MCF 10A (cell line): Measurements from ENCODE around the gene HIC2. TPM values are rescaled to one million over a fixed set of nuclear protein-coding genes. Genes with fewer than 3 reads are reported as not detected.
"Not testable (repeated sequence)": the region's sequence is repeated elsewhere in the genome, so short reads cannot be mapped to it uniquely, and the experiment has no call there.

ENCODE experiments used
- BruUV-seq: library from RNA; stranded (reverse); fragments of 400-500 nt; replicated peaks from 2 replicates; lab custom pipeline; 2021; lab: Mats Ljungman, UMichigan
- CTCF ChIA-PET: fragments of 300-600 bp; sonication (Branson Sonifier 250); formaldehyde crosslinking; extraction: SDS; loops from one replicate; lab custom pipeline; 2021; ENCODE audit warnings: antibody characterized with exemption, inconsistent platforms; lab: Yijun Ruan, JAX
- POLR2A ChIA-PET: fragments of 300-600, 350-650 bp; sonication (Branson Sonifier 250); formaldehyde crosslinking; extraction: SDS; loops from one replicate; lab custom pipeline; 2020; ENCODE audit warnings: antibody characterized with exemption, inconsistent platforms; lab: Yijun Ruan, JAX
- DNase-seq: peaks from one replicate; pipeline ENCODE4 v3.0.0-alpha.2; 2018; ENCODE audit not compliant: unreplicated experiment
- H3K27ac Mint-ChIP-seq: one replicate; pipeline ENCODE4 v1.8.0; 2022; ENCODE audit warnings: mild to moderate bottlenecking, low read depth, mixed read lengths; ENCODE audit not compliant: unreplicated experiment
- H3K27me3 Mint-ChIP-seq: one replicate; pipeline ENCODE4 v1.8.0; 2022; ENCODE audit warnings: mixed read lengths; ENCODE audit not compliant: insufficient read depth, unreplicated experiment
- H3K36me3 Mint-ChIP-seq: one replicate; pipeline ENCODE4 v1.8.0; 2022; ENCODE audit warnings: mild to moderate bottlenecking, moderate library complexity, mixed read lengths; ENCODE audit not compliant: insufficient read depth, unreplicated experiment
- H3K4me1 Mint-ChIP-seq: one replicate; pipeline ENCODE4 v1.8.0; 2022; ENCODE audit warnings: mixed read lengths; ENCODE audit not compliant: insufficient read depth, unreplicated experiment
- H3K4me3 Mint-ChIP-seq: one replicate; pipeline ENCODE4 v1.8.0; 2022; ENCODE audit warnings: mild to moderate bottlenecking, moderate library complexity, mixed read lengths; ENCODE audit not compliant: unreplicated experiment
- H3K9me3 Mint-ChIP-seq: one replicate; pipeline ENCODE4 v1.8.0; 2022; ENCODE audit warnings: mixed read lengths; ENCODE audit not compliant: unreplicated experiment
- intact Hi-C: fragments of 100-400 bp; cut with micrococcal nuclease; formaldehyde crosslinking; loops from 2 replicates; pipeline ENCODE4 v1.14.1; 2022
- total RNA-seq: library from RNA; stranded (reverse); gene quantifications from 2 replicates; pipeline ENCODE4 v1.2.3, GENCODE V29; 2022
- TF ChIP-seq, protein P1 (sequence below): fragments of 200-600 bp; IDR thresholded peaks from one replicate; pipeline ENCODE4 v1.8.0; 2022; ENCODE audit warnings: antibody characterized with exemption, mild to moderate bottlenecking; ENCODE audit not compliant: unreplicated experiment

Gene HIC2
- total RNA-seq, 1 experiment from 2014 or later: 2.2 TPM

DNA sequence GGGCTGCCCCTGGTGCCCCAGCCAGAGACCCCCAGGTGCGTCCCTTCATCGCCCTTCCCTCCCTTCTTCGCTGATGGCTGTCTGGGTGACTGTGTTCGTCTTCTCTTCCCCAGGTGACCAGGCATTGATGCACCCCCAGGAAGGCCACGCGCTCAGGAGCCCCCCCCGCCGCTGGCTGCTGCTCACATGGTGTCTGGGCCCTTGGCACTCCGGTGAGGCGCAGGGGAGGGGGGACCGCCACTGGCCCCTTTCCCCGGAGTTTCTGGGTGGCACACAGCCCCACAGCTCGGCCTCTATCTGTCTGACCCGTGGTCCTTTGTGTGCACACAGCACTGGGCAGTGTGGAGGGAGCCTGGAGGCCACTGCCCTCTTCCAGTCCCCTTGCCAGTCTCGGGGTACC is 25.5 kb downstream of the HIC2 start:
- CTCF ChIA-PET, POLR2A ChIA-PET, intact Hi-C loops, H3K27ac Mint-ChIP-seq, BruUV-seq, H3K4me3 Mint-ChIP-seq, H3K36me3 Mint-ChIP-seq, H3K9me3 Mint-ChIP-seq, H3K4me1 Mint-ChIP-seq, DNase-seq, H3K27me3 Mint-ChIP-seq: not testable (repeated sequence)

DNA sequence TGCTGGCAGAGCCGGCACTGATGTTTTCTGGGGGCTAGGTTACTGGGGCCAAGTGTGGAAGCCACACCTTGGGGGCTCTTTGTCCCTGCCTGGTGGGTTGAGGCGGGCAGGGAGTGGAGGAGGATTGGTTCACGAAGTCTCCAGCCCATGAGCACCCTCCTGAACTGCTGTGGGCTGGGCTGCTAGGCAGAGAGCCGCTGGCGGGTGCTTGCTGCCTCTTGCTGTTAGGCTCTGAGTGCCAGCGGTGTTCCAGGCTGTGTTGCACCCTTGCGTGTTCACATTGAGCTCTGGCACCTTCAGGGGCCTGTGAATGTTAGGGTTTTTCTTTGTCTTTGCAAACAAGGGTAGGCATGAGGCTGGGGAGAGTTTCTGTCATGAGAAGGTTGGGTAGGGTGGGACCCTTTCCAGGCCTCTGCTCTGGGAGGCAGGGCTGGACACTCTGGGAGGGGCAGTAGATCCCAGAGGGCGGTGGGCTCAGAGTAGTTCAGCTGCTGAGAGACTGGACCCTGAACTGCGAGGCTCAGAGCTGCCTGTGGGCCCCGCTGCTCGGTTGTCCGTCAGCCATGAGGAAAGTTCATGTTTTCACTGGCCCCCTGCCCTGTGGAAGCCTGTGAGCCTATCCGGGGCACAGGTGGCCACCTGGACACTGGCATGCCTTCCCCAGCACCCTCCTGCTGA is 26.0 kb downstream of the HIC2 start:
- CTCF ChIA-PET: interaction anchor here (1.5 kb wide), 1 partner anchor 10 kb away, joined by 3 read pairs; no protein-coding TSS in a partner anchor
- Mint-ChIP-seq H3K4me1 (no peaks in the 10 kb centered on the region), H3K27me3 (no peaks in the 10 kb centered on the region), H3K27ac (no peak overlapping the region), H3K36me3 (peaks cover 6% of the 10 kb centered on the region), H3K4me3 (no peak overlapping the region), H3K9me3 (no peaks in the 10 kb centered on the region)
- no TSS peak for BruUV-seq
- intact Hi-C loops: no loop called here
- TF ChIP-seq, protein P1, sequence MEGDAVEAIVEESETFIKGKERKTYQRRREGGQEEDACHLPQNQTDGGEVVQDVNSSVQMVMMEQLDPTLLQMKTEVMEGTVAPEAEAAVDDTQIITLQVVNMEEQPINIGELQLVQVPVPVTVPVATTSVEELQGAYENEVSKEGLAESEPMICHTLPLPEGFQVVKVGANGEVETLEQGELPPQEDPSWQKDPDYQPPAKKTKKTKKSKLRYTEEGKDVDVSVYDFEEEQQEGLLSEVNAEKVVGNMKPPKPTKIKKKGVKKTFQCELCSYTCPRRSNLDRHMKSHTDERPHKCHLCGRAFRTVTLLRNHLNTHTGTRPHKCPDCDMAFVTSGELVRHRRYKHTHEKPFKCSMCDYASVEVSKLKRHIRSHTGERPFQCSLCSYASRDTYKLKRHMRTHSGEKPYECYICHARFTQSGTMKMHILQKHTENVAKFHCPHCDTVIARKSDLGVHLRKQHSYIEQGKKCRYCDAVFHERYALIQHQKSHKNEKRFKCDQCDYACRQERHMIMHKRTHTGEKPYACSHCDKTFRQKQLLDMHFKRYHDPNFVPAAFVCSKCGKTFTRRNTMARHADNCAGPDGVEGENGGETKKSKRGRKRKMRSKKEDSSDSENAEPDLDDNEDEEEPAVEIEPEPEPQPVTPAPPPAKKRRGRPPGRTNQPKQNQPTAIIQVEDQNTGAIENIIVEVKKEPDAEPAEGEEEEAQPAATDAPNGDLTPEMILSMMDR: no peak
- no peak for DNase-seq
- POLR2A ChIA-PET: no interaction called here

DNA sequence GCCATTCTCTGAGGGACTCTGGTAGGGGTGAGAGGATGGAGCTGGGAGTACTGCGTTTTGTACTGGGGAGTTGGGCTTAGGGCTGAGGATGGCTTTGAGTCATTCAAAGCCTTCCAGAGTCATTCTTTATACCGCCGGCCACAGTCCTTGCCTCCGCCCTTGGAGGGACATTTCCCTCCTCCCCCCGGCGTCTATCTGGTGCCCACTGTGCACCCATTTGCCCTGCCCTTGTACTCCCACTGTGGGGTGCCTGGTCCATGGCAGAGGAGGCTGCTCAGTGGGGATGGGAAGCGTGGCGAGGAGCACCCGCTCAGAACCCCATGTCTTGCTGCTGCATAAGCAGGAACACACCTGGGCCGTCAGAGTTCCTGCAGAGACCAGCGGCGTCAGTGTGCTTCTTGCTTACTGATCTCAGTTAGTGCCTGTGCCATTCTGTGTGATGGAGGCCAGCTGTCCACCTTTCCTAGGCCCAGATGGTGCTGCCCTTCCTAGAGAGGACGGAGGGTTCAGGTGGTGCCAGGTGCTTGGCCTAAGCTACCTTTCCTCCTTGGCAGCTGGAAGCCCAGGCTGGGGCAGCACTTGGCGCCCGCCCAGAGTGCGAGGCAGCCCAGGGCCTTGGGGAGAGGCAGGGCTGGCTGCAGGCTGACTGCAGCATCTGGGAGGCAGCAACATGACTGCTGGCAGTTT is 26.7 kb downstream of the HIC2 start:
- Mint-ChIP-seq H3K4me1 (no peaks in the 10 kb centered on the region), H3K27me3 (no peaks in the 10 kb centered on the region), H3K27ac (no peak overlapping the region), H3K9me3 (no peaks in the 10 kb centered on the region), H3K4me3 (no peak overlapping the region), H3K36me3 (peaks cover 6% of the 10 kb centered on the region)
- CTCF ChIA-PET: interaction anchor here (1.5 kb wide), 1 partner anchor 9 kb away, joined by 3 read pairs; no protein-coding TSS in a partner anchor
- DNase-seq: no peak
- POLR2A ChIA-PET: no interaction called here
- no TSS peak for BruUV-seq
- intact Hi-C loops: no loop called here
- TF ChIP-seq, protein P1: no peak

DNA sequence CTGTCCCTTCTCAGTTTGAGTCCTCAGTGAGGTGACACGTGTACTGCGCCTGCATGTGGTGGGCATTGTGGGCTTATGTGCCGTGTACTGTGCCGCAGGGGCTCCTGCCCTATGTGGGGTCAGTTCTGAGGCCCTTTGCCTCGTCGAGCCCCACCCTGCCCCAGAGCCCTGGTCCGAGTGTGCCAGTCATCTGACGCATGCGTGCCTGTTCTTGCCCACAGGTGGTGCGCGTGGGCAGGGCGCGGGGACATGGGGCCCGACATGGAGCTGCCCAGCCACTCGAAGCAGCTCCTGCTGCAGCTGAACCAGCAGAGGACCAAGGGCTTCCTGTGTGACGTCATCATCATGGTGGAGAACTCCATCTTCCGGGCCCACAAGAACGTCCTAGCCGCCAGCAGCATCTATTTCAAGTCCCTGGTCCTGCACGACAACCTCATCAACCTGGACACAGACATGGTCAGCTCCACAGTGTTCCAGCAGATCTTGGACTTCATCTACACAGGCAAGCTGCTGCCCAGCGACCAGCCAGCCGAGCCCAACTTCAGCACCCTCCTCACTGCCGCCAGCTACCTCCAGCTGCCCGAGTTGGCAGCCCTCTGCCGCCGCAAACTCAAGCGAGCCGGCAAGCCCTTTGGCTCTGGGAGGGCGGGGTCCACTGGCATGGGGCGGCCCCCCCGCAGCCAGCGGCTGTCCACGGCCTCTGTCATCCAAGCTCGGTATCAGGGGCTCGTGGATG is 27.7 kb downstream of the HIC2 start:
- no TSS peak for BruUV-seq
- Mint-ChIP-seq H3K4me1 (no peaks in the 10 kb centered on the region), H3K4me3 (no peak overlapping the region), H3K36me3 (peaks cover 6% of the 10 kb centered on the region), H3K27me3 (no peaks in the 10 kb centered on the region), H3K9me3 (no peaks in the 10 kb centered on the region), H3K27ac (no peak overlapping the region)
- POLR2A ChIA-PET: no interaction called here
- intact Hi-C loops: no loop called here
- CTCF ChIA-PET: interaction anchor here (1.5 kb wide), 1 partner anchor 8 kb away, joined by 3 read pairs; no protein-coding TSS in a partner anchor
- TF ChIP-seq, protein P1: no peak
- DNase-seq: no peak
